Activated CD4-positive, alpha-beta T cell treated with anti-CD3 and anti-CD28 coated beads, Interleukin-2, Interleukin-4, amounts not matched to agents 100 ng/mL and 50 ng/mL, durations not matched to agents 16 hours and 8 hours (primary cell): ENCODE results near the gene TGM4.
"Not testable (repeated sequence)": the region's sequence is repeated elsewhere in the genome, so short reads cannot be mapped to it uniquely, and the experiment has no call there.

ENCODE experiments used
- DNase-seq: peaks from one replicate; pipeline ENCODE4 v3.0.0-alpha.2; 2020; ENCODE audit warnings: low spot score

Gene TGM4

DNA sequence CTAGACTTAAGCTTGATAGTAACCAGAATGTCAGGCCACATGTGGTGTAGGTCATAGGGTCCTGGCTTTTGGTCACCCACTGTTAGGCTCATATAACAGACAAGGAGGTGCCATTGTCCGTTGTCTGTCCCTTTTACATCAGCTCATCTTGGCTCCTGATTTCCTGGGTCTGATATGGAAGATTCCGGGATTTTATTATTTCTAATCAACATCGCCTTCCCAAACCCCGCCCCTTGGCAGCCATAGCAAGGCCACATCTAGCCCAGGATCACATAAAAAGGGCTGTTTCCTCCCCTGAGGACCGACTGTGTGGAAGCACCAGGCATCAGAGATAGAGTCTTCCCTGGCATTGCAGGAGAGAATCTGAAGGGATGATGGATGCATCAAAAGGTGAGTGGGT is at the start of gene TGM4:
TGM4 (plus strand) TSS at position 301 of the 400 bp plus-strand sequence; CDS start at position 372, 71 bp downstream.
- DNase-seq = no peak

DNA sequence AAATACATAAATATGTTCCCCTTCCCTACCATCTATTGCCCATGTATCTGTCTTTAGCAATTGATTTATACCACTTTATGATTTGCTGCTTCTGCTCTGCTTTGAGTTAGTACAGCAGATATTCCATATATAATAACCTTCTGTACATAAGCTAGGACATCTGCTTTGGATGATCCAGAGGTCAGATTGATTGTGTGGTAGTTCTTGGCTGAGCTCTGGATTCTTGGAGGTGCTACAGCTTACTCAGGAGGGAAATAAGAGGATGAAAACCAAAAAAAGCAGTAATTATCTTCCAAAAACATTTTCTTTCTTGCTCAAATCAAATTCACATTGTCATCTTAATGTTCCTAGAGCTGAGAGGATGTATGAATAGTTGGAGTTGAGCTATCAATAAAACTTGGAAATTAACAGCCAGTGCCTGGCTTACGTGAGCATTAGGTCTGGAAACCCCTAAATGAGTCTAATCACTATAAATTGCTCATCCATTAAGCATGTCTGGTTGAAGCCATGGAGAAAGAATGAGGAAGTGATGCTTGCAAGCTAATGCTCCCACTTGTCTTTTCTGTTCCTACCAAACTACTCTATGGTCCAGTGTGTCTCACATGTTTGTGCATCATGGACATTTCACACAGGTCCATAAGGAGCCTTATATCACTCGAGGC is 49.0 kb upstream of the TGM4 start:
- DNase-seq = no peak

DNA sequence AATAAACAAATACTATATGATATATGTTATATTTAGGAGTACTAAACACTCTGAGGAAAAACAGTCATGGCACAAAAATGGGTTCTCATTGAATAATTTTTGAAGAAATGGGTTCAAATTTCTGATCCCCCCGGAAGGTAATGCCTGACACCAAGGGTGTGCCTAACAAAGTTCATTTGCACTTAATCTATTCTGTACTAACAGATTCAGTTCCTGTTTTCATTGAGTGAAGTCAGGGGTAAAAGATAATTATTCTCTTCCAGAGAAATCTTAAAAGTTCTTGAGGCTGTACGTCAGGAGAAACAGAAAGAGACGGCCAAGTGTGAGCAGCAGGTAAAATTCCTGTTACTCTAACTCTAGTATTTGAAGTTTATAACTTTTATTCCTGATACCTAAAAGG is 47.2 kb upstream of the TGM4 start:
- DNase-seq = no peak

DNA sequence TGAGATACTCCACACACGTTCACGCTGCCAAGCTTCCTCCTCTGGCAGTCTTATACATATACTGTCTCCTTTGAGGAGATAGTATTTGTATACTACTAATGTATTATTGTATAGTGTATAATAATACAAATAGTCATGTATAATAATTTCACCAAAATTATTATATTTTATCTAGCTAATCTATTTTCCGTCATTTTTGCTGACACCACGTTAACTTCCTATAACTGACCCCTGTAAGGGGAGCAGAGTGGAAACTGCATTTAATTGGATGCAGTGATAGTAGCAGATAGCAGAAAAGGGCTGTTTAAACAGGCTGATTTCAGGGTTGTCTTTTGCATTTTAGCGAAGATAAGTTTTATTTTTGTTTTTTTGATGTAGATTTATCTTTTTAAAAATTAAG is 43.2 kb upstream of the TGM4 start:
- DNase-seq = no peak

DNA sequence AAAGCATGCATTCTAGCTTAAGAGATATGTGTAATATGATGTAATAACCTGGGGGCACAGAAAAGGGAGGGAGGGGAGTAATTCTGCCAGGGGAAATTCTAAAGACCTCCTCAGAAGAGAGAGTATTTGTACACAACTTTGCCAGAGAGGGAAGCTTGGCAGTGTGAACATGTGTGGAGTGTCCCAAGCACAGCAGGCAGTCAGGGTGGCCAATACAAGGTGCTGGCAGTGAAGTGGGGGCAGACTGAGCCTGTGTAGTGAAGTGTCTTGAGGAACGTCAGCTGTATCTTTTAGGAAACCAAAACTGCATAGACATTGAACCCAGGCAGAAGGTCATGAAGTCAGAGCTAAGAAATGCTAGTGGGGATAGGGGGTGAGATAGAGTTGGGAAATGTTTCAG is 42.4 kb upstream of the TGM4 start:
- DNase-seq = no peak

DNA sequence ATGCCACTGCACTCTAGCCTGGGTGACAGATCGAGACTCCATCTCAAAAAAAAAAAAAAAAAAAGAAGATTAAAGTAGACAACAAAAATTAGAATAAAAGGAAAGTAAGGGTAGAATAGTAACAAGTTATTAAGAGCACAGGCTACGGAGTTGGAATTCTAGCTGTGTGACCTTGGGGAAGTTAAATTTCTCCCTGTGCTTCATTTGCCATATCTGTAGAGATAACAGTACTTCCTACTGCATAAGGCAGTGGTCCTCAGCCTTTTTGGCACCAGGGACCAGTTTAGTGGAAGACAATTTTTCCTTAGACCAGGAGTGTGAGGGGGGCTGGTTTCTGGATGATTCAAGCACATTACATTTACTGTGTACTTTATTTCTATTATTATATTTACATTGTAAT is 41.4 kb upstream of the TGM4 start:
- no peak for DNase-seq

DNA sequence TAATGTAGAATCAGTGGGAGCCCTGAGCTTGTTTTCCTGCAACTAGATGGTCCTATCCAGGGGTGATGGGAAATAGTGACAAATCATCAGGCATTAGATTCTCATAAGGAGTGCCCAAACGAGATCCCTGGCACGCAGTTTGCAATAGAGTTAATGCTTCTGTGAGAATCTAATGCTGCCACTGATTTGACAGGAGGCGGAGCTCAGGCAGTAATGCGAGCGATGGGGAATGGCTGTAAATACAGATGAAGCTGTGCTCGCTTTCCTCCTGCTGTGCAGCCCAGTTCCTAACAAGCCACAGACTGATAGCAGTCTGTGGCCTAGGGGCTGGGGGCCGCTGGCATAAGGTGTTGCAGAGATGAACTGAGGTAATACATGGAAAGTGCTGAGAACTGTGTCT is 41.0 kb upstream of the TGM4 start:
- no peak for DNase-seq

GRCh38 chr3:44835684-44836083 is 38.7 kb upstream of the TGM4 start:
- no peak for DNase-seq

- DNase-seq = no peak
These were observed 32.0 kb upstream of the TGM4 start for GRCh38 chr3:44842376-44842775.

DNA sequence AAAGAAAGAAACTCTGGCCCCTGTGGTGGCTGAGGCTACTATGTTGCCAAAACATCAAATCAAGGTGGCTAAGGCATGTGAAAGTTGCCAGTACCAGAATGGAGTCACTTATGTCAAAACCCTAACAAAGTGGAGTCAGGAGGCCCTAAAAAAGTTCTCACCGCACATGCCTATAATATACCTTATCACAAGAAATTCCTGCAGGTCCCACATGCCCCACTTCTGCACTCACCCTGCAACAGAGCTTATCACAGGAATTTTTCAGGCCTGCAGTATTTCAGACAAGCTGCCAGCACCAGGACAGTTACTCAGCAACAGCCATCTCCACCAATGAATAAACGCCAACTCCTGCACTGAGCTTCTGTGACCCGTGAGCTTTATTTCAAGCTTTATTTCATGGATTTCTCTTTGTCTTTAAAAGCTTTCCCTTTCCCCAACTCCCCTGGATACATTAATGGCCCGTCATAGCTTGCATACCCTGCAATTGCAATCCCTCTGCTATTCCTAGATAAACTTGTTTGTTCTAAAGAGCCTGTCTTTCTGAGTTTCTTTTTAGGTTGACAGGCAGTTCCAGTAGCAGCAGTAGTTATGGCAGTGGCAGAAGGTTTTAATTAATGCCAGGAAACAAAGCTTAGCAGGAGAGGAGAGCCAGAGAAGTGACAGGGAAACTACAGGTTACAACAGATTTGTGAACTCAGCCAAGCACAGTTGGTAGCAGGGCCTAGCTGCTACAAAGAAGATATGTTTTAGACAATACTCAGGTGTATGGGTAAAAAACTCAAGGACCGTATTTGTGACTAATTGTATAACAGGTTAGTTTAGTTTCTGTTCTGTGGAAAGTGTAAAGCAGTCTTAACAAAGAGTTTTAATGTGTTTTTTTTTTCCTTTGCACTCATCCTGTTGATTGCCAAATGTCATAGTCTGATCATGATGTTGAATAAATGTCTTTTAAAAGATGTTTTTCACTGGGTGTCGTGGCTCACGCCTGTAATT is 28.6 kb upstream of the TGM4 start:
- DNase-seq = no peak

DNA sequence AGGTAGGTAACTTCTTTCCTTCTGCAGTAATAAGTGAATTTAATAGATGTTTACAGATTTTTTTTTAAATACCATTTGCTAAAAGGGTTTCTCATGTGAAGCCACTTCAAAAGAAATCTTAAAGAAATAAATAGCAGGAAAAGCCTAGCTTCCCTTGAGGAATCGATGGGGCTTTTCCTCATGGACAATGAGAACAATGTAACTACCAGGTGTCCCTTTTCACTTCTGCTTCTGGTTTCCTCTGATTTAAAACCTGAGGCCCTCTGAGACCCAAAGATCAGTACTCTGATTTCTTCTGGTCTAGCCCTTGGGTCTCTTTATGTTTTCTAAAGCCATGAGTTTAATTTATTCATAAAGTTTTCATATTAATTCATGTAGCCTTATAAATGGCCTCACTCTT is 25.8 kb upstream of the TGM4 start:
- no peak for DNase-seq

DNA sequence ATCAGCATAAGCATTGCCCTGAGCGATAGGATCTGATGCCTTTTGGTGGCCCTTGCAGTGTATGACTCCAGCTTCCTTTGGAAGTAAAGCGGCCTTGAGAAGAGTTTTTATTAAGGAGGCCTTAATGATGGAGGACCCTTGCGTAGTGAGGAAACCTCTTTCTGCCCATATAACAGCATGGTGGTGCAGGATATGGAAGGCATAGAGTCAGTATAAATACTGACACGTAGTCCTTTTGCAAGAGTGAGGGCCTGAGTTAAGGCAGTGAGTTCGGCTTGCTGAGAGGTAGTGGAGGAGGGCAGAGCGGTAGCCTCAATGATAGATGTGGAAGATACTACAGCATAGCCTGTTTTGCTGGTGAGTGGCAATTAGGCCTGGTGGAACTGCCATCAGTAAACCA is 17.7 kb upstream of the TGM4 start:
- not testable (repeated sequence) for DNase-seq

DNA sequence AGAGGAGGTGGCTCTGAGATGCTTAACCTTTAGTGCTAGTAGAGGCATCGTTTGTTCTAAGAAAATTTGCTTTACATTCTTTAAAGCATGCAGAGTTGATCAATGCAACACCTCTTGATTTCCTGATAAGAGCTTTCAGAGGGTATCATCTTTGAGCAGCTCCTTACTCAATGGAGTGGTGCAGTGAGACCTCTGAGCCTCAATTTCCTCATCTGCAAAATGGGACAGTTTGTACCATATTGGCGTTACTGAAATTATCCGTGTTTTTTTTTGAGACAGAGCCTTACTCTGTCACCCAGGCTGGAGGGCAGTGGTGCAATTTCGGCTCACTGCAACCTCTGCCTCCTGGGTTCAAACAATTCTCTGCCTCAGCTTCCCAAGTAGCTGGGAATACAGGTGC is 14.3 kb upstream of the TGM4 start:
- DNase-seq = no peak

- peak; percentile 92 for DNase-seq
These were observed 12.8 kb upstream of the TGM4 start, which contains the start of gene TMEM42 for GRCh38 chr3:44861412-44862225. TSS of gene TMEM42 (plus strand) at chr3:44861912. CDS start at chr3:44861925, 13 bp downstream.

DNA sequence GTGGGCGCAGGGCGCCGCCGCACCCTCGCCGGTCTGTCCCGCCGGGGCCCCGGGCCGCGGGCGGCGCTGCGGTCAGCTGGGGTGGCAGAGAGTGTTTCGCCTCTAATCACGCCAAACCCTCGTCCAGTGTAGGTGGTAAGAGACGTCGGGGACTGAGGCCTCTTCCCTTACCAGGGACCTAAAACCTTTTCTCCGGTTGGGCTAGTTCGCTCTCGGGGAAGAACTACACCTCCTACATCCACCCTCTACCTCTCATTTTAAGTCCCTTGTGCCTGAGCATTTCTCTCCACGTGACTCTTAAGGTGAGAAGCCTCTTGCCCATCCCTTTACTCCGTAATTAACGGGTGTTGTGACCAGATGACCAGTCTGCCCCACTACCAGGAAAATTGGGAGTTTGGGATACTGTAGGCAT is 12.2 kb upstream of the TGM4 start:
- DNase-seq = peak; percentile 12

DNA sequence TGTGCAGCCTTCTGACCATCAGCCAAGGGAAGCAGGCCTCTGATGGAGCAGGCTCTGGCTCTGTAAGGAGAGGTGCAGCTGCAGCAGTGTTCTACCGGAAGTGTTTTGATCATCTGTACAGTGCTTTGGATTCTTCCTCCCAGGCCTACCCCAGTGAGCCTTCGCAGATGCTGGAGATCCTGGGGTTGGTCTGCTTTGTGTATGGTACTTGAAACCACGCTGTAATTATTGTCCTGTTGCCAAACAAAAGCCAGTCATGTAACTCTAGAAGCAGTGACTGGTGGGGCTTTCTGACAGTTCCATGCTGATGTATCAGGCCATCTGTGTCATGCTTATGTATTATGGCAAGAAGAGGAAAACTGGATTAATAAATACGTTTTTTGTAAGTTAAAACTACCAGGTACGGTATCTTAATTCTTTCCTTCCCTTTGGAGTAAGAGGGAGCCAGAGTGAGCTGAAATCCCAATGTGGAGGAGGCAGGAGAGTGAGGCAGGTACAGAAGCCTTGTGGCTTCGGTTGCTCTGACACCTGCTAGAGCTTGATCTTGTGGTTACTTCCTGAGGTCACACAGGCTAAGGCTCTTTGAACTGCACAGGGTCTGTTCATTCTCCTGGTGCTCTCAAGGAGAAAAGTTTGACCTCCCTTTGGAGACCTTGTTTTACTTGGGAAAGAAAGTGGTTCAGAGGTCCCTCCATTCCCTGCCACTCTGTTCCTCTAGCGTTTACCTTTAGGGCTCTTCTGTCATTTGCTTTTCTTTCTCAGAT is 9.0 kb upstream of the TGM4 start:
- DNase-seq = no peak

GRCh38 chr3:44867421-44868111 is 6.8 kb upstream of the TGM4 start:
- no peak for DNase-seq

GRCh38 chr3:44870375-44871061 is 3.9 kb upstream of the TGM4 start:
- DNase-seq = no peak

GRCh38 chr3:44875596-44875995 is 1.2 kb downstream of the TGM4 start:
- no peak for DNase-seq

DNA sequence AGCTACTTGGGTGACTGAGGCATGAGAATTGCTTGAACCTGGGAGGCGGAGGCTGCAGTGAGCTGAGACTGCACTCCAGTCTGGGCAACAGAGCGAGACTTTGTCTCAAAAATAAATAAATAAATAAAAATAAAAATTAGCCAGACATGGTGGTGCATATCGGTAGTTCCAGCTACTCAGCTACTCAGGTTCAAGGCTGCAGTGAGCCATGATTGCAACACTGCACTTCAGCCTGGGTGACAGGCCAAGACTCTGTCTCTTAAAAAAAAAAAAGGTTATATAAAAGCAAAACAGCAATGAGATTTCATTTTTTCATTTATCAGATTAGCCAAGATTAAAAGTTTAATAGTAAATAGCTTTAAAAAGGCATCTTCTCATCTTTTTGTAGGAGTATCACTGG is 2.9 kb downstream of the TGM4 start:
- no peak for DNase-seq
